ENCODE results near the gene C6orf58.
A peak's percentile ranks its signal among the peaks of the same experiment; 100 is the strongest.

The C6orf58 gene

GRCh38 chr6:127576874-127577273, at the start of gene C6orf58:
TSS of gene C6orf58 (plus strand) at chr6:127577174. CDS start at chr6:127577186, 12 bp downstream.
- DNase-seq (ENCODE audit: low read depth), result no peak
- TF ChIP-seq, protein P1, sequence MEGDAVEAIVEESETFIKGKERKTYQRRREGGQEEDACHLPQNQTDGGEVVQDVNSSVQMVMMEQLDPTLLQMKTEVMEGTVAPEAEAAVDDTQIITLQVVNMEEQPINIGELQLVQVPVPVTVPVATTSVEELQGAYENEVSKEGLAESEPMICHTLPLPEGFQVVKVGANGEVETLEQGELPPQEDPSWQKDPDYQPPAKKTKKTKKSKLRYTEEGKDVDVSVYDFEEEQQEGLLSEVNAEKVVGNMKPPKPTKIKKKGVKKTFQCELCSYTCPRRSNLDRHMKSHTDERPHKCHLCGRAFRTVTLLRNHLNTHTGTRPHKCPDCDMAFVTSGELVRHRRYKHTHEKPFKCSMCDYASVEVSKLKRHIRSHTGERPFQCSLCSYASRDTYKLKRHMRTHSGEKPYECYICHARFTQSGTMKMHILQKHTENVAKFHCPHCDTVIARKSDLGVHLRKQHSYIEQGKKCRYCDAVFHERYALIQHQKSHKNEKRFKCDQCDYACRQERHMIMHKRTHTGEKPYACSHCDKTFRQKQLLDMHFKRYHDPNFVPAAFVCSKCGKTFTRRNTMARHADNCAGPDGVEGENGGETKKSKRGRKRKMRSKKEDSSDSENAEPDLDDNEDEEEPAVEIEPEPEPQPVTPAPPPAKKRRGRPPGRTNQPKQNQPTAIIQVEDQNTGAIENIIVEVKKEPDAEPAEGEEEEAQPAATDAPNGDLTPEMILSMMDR (conservative IDR thresholded peaks at IDR 0.05; ENCODE audit: control insufficient read depth, insufficient read depth, low read depth, low read length), result no peak
- no peak within 1 kb of the TSS for H3K4me3 ChIP-seq (ENCODE audit: control insufficient read depth, low read depth, low read length)

- H3K4me3 ChIP-seq (ENCODE audit: control insufficient read depth, low read depth, low read length), result no peak overlapping the region
- TF ChIP-seq, protein P1 (conservative IDR thresholded peaks at IDR 0.05; ENCODE audit: control insufficient read depth, insufficient read depth, low read depth, low read length), result no peak
- peak; percentile 40 for DNase-seq (ENCODE audit: low read depth)
These were observed 44.0 kb upstream of the C6orf58 start for GRCh38 chr6:127533011-127533410.

DNA sequence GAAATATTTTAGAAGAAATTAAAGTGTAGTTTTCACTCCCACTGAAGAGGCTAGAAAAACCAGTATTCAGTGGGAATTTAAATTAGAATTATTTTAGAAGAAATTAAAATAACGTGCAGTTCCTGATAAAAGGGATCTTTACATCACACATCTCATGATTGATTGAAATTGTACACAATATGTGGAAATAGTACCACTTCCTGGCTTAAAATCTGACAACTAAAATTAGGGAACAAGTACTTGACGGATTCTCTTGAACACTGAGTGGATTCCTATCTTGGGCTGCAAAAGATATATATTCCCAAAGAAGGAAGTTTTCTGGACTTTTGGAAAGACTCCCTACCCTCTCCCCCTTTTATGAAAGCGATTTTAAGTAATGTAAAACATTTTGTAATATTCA, 43.2 kb upstream of the C6orf58 start:
- DNase-seq (ENCODE audit: low read depth), result no peak
- H3K4me3 ChIP-seq (ENCODE audit: control insufficient read depth, low read depth, low read length), result no peak overlapping the region
- TF ChIP-seq, protein P1 (conservative IDR thresholded peaks at IDR 0.05; ENCODE audit: control insufficient read depth, insufficient read depth, low read depth, low read length), result no peak

- TF ChIP-seq, protein P1 (conservative IDR thresholded peaks at IDR 0.05; ENCODE audit: control insufficient read depth, insufficient read depth, low read depth, low read length), result no peak
- no peak overlapping the region for H3K4me3 ChIP-seq (ENCODE audit: control insufficient read depth, low read depth, low read length)
- no peak for DNase-seq (ENCODE audit: low read depth)
These were observed 38.2 kb upstream of the C6orf58 start for GRCh38 chr6:127538750-127539264.

DNA sequence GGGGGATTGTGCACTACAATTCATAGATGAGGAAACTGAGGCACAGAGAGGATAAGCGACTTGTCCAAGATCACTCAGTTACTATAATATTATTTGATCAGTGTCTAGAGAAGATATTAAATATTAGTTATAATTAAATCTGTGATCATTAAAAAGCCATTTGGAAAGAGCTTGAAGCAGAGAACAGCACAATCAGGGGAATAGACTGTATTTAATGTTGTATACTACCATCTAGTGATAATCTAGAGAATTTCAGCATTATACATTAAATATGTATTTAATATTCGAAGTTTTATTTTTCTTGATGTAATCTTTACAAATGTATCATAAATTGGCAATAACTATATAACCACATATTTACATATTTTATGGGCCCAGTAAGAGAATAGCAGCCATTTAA, 37.7 kb upstream of the C6orf58 start:
- TF ChIP-seq, protein P1 (conservative IDR thresholded peaks at IDR 0.05; ENCODE audit: control insufficient read depth, insufficient read depth, low read depth, low read length), result peak; percentile 33
- no peak overlapping the region for H3K4me3 ChIP-seq (ENCODE audit: control insufficient read depth, low read depth, low read length)
- peak; percentile 50 for DNase-seq (ENCODE audit: low read depth)

- TF ChIP-seq, protein P1 (conservative IDR thresholded peaks at IDR 0.05; ENCODE audit: control insufficient read depth, insufficient read depth, low read depth, low read length), result peak; percentile 37
- DNase-seq (ENCODE audit: low read depth), result peak; percentile 18
- no peak overlapping the region for H3K4me3 ChIP-seq (ENCODE audit: control insufficient read depth, low read depth, low read length)
These were observed 29.8 kb upstream of the C6orf58 start for GRCh38 chr6:127547215-127547614.

All from fibroblast of mammary gland (primary cell).